NCI-H69 (cell line): ENCODE measurements around the gene TMEM139.

Experiments
- DNase-seq: peaks from one replicate; lab custom pipeline; 2025; lab: John Stamatoyannopoulos, UW

TMEM139 gene

GRCh38 chr7:143325240-143325639, 40.5 kb downstream of the TMEM139 start:
- DNase-seq, result no peak

GRCh38 chr7:143327903-143328302, 43.1 kb downstream of the TMEM139 start:
- no peak for DNase-seq

- DNase-seq, result peak; percentile 15
These were observed 44.9 kb downstream of the TMEM139 start for GRCh38 chr7:143329471-143330170.

GRCh38 chr7:143331179-143331801, 46.5 kb downstream of the TMEM139 start:
- no peak for DNase-seq

- no peak for DNase-seq
These were observed 49.5 kb downstream of the TMEM139 start for GRCh38 chr7:143334244-143334643.

GRCh38 chr7:143337216-143337615, 52.5 kb downstream of the TMEM139 start:
- no peak for DNase-seq
